Smooth muscle cell (in vitro differentiated cells): ENCODE measurements around the gene BGN. TPM values are rescaled to one million over a fixed set of nuclear protein-coding genes. Genes with fewer than 3 reads are reported as not detected.

Experiments used
- DNase-seq: peaks from one replicate; lab custom pipeline; 2025; ENCODE audit not compliant: unreplicated experiment; lab: John Stamatoyannopoulos, UW
- H2AFZ ChIP-seq: fragments of 200-600 bp; sonication (generic); 2 replicates; pipeline ENCODE4 v1.6.0; 2016; ENCODE audit warnings: antibody characterized with exemption, low read depth, mild to moderate bottlenecking
- H3F3A ChIP-seq: fragments of 200-600 bp; sonication (generic); 2 replicates; pipeline ENCODE4 v1.6.0; 2017; ENCODE audit warnings: antibody characterized with exemption, low read depth
- H3K27ac ChIP-seq: fragments of 200-600 bp; sonication (generic); 2 replicates; pipeline ENCODE4 v1.5.1; 2016; ENCODE audit warnings: low read depth, mild to moderate bottlenecking
- H3K27me3 ChIP-seq: fragments of 200-600 bp; sonication (generic); 2 replicates; pipeline ENCODE4 v1.6.1; 2016; ENCODE audit warnings: low read depth, mild to moderate bottlenecking
- H3K36me3 ChIP-seq: fragments of 200-600 bp; sonication (generic); 2 replicates; pipeline ENCODE4 v1.5.1; 2016; ENCODE audit warnings: low read depth
- H3K4me1 ChIP-seq: fragments of 200-600 bp; sonication (generic); 2 replicates; pipeline ENCODE4 v1.5.1; 2016; ENCODE audit warnings: low read depth
- H3K4me2 ChIP-seq: fragments of 200-600 bp; sonication (generic); 2 replicates; pipeline ENCODE4 v1.6.0; 2016; ENCODE audit warnings: mild to moderate bottlenecking
- H3K4me3 ChIP-seq: fragments of 200-600 bp; sonication (generic); 2 replicates; pipeline ENCODE4 v1.5.1; 2016; ENCODE audit warnings: mild to moderate bottlenecking
- H3K79me2 ChIP-seq: fragments of 200-600 bp; sonication (generic); 2 replicates; pipeline ENCODE4 v1.6.0; 2016; ENCODE audit warnings: low read depth, mild to moderate bottlenecking
- H3K9ac ChIP-seq: fragments of 200-600 bp; sonication (generic); 2 replicates; pipeline ENCODE4 v1.6.0; 2016; ENCODE audit warnings: low read depth
- H3K9me3 ChIP-seq: fragments of 200-600 bp; sonication (generic); replicated peaks from 2 replicates; pipeline ENCODE4 v1.5.1; 2016; ENCODE audit warnings: low read depth
- H4K20me1 ChIP-seq: fragments of 200-600 bp; sonication (generic); 2 replicates; pipeline ENCODE4 v1.6.0; 2016; ENCODE audit warnings: low read depth
- WGBS: methylation state at CpG from one replicate; pipeline ENCODE4 v1.1.7; 2016; ENCODE audit warnings: low lambda C conversion rate; 5-methylcytosine and 5-hydroxymethylcytosine counted together
- polyA plus RNA-seq: library from polyadenylated mRNA; unstranded; fragments of >200 nt; fragmentation: Nextera tagmentation; extraction: Ambion mirVana; gene quantifications from 2 replicates; pipeline ENCODE4 v1.2.1, GENCODE V29; 2016
- total RNA-seq: library from RNA; depleted of rRNA; stranded (reverse); fragments of >200 nt; gene quantifications from 2 replicates; pipeline ENCODE4 v1.2.3, GENCODE V29; 2014
- TF ChIP-seq, protein P1 (sequence below): fragments of 200-600 bp; sonication (generic); IDR thresholded peaks from 2 replicates; pipeline ENCODE4 v1.5.1; 2017; ENCODE audit warnings: borderline replicate concordance, mild to moderate bottlenecking, antibody characterized with exemption; ENCODE audit not compliant: insufficient read depth, poor library complexity, severe bottlenecking

Gene BGN
- total and polyA plus RNA-seq, 2 experiments from 2014 or later, result 298 to 621 TPM

GRCh38 chrX:153537526-153538295 lies 42.9 kb downstream of the BGN start:
- no peak overlapping the region for H3K4me2 ChIP-seq
- no peaks in the 10 kb centered on the region for H4K20me1 ChIP-seq
- no peaks in the 10 kb centered on the region for H3F3A ChIP-seq
- no peak overlapping the region for H3K27ac ChIP-seq
- no peaks in the 10 kb centered on the region for H3K79me2 ChIP-seq
- TF ChIP-seq, protein P1, sequence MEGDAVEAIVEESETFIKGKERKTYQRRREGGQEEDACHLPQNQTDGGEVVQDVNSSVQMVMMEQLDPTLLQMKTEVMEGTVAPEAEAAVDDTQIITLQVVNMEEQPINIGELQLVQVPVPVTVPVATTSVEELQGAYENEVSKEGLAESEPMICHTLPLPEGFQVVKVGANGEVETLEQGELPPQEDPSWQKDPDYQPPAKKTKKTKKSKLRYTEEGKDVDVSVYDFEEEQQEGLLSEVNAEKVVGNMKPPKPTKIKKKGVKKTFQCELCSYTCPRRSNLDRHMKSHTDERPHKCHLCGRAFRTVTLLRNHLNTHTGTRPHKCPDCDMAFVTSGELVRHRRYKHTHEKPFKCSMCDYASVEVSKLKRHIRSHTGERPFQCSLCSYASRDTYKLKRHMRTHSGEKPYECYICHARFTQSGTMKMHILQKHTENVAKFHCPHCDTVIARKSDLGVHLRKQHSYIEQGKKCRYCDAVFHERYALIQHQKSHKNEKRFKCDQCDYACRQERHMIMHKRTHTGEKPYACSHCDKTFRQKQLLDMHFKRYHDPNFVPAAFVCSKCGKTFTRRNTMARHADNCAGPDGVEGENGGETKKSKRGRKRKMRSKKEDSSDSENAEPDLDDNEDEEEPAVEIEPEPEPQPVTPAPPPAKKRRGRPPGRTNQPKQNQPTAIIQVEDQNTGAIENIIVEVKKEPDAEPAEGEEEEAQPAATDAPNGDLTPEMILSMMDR, result no peak
- H3K4me3 ChIP-seq, result no peak overlapping the region
- H3K36me3 ChIP-seq, result no peaks in the 10 kb centered on the region
- no peak for DNase-seq
- no peak overlapping the region for H3K9ac ChIP-seq
- H3K4me1 ChIP-seq, result no peaks in the 10 kb centered on the region
- no peaks in the 10 kb centered on the region for H3K27me3 ChIP-seq
- 87% methylated on average over 24 of the region's 26 CpGs for WGBS
- H2AFZ ChIP-seq, result no peak overlapping the region
- no peaks in the 10 kb centered on the region for H3K9me3 ChIP-seq

GRCh38 chrX:153538424-153538823 lies 43.6 kb downstream of the BGN start:
- Histone ChIP-seq H3K27ac (no peak overlapping the region), H3K79me2 (no peaks in the 10 kb centered on the region), H4K20me1 (no peaks in the 10 kb centered on the region), H3K4me2 (no peak overlapping the region), H3K27me3 (no peaks in the 10 kb centered on the region), H2AFZ (no peak overlapping the region), H3K9me3 (no peaks in the 10 kb centered on the region), H3F3A (no peaks in the 10 kb centered on the region), H3K4me3 (no peak overlapping the region), H3K9ac (no peak overlapping the region), H3K4me1 (no peaks in the 10 kb centered on the region), H3K36me3 (no peaks in the 10 kb centered on the region)
- no peak for DNase-seq
- TF ChIP-seq, protein P1, result no peak
- 93% methylated on average over 17 of the region's 17 CpGs for WGBS

DNA sequence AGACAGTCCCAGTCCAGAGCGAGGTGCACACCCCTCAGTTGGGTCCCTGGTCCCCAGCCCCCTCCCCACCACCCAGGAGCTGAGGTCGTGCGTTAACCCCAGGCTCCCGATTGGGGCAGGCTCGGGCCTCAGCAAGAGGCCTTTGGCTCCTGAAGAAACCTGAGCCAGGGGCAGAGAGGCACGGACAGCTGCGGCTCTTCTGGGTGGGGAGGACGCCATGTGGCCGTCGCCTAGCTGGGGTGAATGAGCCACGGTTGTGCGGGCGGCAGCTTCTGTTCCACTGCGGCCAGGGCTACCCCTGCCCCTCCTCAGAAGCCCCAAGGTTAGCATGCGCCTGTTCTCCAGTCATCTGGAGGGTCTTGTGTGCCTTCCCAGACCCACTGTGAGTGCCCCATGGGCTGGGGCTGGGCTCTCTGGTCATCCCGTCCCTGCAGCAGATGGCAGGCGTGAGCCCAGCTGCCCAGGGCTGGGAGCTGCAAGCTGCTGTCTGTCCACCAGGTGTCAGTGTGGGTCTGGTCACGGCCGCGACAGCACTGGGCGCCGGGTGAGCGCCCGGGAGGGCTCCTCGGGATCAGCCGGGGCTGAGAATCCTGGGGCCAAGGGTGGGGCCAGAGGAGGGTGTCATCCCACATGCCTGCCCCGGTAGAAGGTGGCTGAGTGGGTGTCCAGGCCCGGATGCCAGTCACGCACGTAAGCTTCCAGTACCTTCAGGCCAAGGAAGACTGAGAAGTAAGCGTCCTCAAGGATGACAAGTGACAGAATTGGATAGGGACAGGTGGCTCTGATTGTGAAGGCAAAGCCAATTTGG lies 44.6 kb downstream of the BGN start:
- H3F3A ChIP-seq, result no peaks in the 10 kb centered on the region
- peak; percentile 7 for DNase-seq
- H2AFZ ChIP-seq, result no peak overlapping the region
- no peak overlapping the region for H3K27ac ChIP-seq
- no peaks in the 10 kb centered on the region for H3K27me3 ChIP-seq
- no peaks in the 10 kb centered on the region for H4K20me1 ChIP-seq
- no peak overlapping the region for H3K4me3 ChIP-seq
- no peaks in the 10 kb centered on the region for H3K4me1 ChIP-seq
- H3K36me3 ChIP-seq, result no peaks in the 10 kb centered on the region
- no peaks in the 10 kb centered on the region for H3K79me2 ChIP-seq
- 60% methylated on average over 31 of the region's 31 CpGs for WGBS
- TF ChIP-seq, protein P1, result peak; percentile 62
- no peak overlapping the region for H3K9ac ChIP-seq
- no peaks in the 10 kb centered on the region for H3K9me3 ChIP-seq
- H3K4me2 ChIP-seq, result no peak overlapping the region
